ENCODE measurements around the gene CFAP74.

DNA sequence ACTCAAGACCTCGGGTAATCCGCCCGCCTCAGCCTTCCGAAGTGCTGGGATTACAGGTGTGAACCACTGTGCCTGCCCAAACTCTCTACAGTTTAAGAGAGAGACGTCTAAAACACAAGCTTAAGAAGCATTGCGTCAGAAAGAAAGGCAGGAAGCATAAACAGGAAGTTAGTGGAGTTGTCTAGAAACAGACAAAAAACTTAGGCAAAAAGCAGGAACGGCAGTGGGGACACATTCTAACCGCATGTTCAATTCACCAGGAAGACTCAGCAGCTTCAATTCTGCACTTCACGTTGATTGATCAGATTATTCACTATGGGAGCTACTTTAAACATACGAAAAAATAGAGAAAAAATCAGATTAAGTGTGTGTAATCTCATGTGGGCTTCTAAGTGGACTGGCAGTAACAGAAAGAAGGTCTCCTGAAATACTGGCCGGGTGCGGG lies 7.4 kb downstream of the CFAP74 start:
- TF ChIP-seq, protein P1, sequence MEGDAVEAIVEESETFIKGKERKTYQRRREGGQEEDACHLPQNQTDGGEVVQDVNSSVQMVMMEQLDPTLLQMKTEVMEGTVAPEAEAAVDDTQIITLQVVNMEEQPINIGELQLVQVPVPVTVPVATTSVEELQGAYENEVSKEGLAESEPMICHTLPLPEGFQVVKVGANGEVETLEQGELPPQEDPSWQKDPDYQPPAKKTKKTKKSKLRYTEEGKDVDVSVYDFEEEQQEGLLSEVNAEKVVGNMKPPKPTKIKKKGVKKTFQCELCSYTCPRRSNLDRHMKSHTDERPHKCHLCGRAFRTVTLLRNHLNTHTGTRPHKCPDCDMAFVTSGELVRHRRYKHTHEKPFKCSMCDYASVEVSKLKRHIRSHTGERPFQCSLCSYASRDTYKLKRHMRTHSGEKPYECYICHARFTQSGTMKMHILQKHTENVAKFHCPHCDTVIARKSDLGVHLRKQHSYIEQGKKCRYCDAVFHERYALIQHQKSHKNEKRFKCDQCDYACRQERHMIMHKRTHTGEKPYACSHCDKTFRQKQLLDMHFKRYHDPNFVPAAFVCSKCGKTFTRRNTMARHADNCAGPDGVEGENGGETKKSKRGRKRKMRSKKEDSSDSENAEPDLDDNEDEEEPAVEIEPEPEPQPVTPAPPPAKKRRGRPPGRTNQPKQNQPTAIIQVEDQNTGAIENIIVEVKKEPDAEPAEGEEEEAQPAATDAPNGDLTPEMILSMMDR (IDR thresholded peaks at IDR 0.05): no peak
- no peak for TF ChIP-seq EP300 (IDR thresholded peaks at IDR 0.05)
- no peak for TF ChIP-seq POLR2A (IDR thresholded peaks at IDR 0.05)

Measured in tibial nerve (tissue), 4 donors.